ENCODE data around the gene APC2. TPM values are rescaled to one million over a fixed set of nuclear protein-coding genes. Genes with fewer than 3 reads are reported as not detected.
A peak's percentile ranks its signal among the peaks of the same experiment; 100 is the strongest.

The APC2 gene
- total and polyA plus RNA-seq, 2 donors (not counting 1 experiment from before 2014, with no cell fraction given): 0.12 to 0.16 TPM

DNA sequence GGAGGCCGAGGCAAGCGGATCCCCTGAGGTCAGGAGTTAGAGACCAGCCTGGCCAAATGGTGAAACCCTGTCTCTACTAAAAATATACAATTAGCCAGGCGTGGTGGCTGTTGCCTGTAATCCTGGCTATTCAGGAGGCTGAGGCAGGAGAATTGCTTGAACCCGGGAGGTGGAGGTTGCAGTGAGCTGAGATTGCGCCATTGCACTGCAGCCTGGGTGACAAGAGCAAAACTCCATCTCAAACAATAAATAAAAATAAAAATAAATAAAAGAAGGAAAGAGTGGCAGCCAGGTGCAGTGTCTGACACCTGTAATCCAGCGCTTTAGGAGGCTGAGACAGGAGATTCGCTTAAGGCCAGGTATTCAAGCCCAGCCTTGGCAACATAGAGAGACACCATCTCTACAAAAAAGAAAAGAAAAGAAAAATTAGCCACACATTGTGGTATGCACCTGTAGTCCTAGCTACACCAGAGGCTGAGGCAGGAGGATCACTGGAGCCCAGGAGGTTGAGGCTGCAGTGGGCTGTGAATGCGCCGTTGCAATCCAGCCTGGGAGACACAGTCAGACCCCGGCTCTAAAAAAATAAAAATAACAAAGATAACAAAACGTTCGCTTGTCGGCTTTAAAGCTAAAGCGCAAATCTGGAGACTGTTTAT, 52.6 kb downstream of the APC2 start:
- 73% methylated on average over 6 of the region's 14 CpGs for WGBS (ENCODE audit: insufficient coverage)
- Mint-ChIP-seq H3K4me3 (no peak overlapping the region), H3K9me3 (ENCODE audit: insufficient read depth) (no peaks in the 10 kb centered on the region), H3K27ac (peak overlapping the region; percentile 50), H3K4me1 (peaks cover 5% of the 10 kb centered on the region), H3K27me3 (peaks cover 17% of the 10 kb centered on the region)
- peaks cover 12 to 15% of the 10 kb centered on the region in 2 donors for H3K4me1 ChIP-seq (ENCODE audit: control insufficient read depth in 2 of 2, insufficient read depth in 2 of 2, low read length in 2 of 2)
- intact Hi-C loops (cut with micrococcal nuclease): no loop called here
- H2AFZ ChIP-seq (ENCODE audit: insufficient read depth, low read depth, low read length, poor library complexity, severe bottlenecking): no peak overlapping the region
- no peaks in the 10 kb centered on the region for H4K20me1 ChIP-seq (ENCODE audit: control insufficient read depth, insufficient read depth, low read length, poor library complexity, severe bottlenecking)
- no peak overlapping the region for H3K9ac ChIP-seq (ENCODE audit: low read length)
- H3K4me3 ChIP-seq (ENCODE audit: control extremely low read depth in 1 of 5, extremely low read depth in 1 of 5, insufficient read depth in 1 of 5, low read depth in 2 of 5, low read length in 4 of 5): no peak overlapping the region
- CTCF ChIA-PET: interaction anchor here (1.6 kb wide), 1 partner anchor 37 kb away, joined by 3 read pairs; no protein-coding TSS in a partner anchor
- no peak overlapping the region for H3K27ac ChIP-seq (ENCODE audit: low read length in 2 of 2)
- ATAC-seq (ENCODE audit: low read depth) (no peak), DNase-seq (no peak)
- no peaks in the 10 kb centered on the region for H3K79me2 ChIP-seq (ENCODE audit: control insufficient read depth, insufficient read depth, low read length)
- peaks cover 0 to 37% (median 5%) of the 10 kb centered on the region in 3 donors for H3K9me3 ChIP-seq (ENCODE audit: control extremely low read depth in 1 of 3, control insufficient read depth in 2 of 3, insufficient read depth in 1 of 3, low read length in 2 of 3)
- no peaks in the 10 kb centered on the region for H3K36me3 ChIP-seq (replicated peaks in 1 of 2; ENCODE audit: control extremely low read depth in 1 of 2, control insufficient read depth in 1 of 2, extremely low read depth in 1 of 2, insufficient read depth in 2 of 2, low read length in 1 of 2)
- no peak overlapping the region for H3K4me2 ChIP-seq (replicated peaks; ENCODE audit: low read depth, low read length, poor library complexity, severe bottlenecking)
- TF ChIP-seq, protein P1, sequence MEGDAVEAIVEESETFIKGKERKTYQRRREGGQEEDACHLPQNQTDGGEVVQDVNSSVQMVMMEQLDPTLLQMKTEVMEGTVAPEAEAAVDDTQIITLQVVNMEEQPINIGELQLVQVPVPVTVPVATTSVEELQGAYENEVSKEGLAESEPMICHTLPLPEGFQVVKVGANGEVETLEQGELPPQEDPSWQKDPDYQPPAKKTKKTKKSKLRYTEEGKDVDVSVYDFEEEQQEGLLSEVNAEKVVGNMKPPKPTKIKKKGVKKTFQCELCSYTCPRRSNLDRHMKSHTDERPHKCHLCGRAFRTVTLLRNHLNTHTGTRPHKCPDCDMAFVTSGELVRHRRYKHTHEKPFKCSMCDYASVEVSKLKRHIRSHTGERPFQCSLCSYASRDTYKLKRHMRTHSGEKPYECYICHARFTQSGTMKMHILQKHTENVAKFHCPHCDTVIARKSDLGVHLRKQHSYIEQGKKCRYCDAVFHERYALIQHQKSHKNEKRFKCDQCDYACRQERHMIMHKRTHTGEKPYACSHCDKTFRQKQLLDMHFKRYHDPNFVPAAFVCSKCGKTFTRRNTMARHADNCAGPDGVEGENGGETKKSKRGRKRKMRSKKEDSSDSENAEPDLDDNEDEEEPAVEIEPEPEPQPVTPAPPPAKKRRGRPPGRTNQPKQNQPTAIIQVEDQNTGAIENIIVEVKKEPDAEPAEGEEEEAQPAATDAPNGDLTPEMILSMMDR (IDR thresholded peaks at IDR 0.05): no peak
- no peak for TF ChIP-seq EZH2 (IDR thresholded peaks at IDR 0.05; ENCODE audit: borderline replicate concordance, insufficient read depth, low read depth, low read length, poor library complexity, severe bottlenecking)
- POLR2A ChIA-PET: no interaction called here
- peaks cover 0 to 53% (median 15%) of the 10 kb centered on the region in 4 experiments for H3K27me3 ChIP-seq (replicated peaks in 1 of 4; ENCODE audit: control extremely low read depth in 1 of 4, control insufficient read depth in 3 of 4, insufficient read depth in 4 of 4, low read length in 3 of 4)
